BE2C (cell line): Measurements from ENCODE around the gene PRAMEF13. TPM values are rescaled to one million over a fixed set of nuclear protein-coding genes. Genes with fewer than 3 reads are reported as not detected.
"Not testable (repeated sequence)": the region's sequence is repeated elsewhere in the genome, so short reads cannot be mapped to it uniquely, and the experiment has no call there.

ENCODE experiments used
- DNase-seq: peaks from one replicate; pipeline ENCODE4 v3.0.0-alpha.2; 2020
- H3K27me3 ChIP-seq: fragments of 250-450 bp; sonication (Bioruptor Pico); 2 replicates; pipeline ENCODE4 v1.5.1; 2020; ENCODE audit warnings: mild to moderate bottlenecking
- H3K36me3 ChIP-seq: fragments of 250-450 bp; sonication (Bioruptor Pico); 2 replicates; pipeline ENCODE4 v1.5.1; 2020; ENCODE audit warnings: mild to moderate bottlenecking
- H3K4me1 ChIP-seq: fragments of 250-450 bp; sonication (Bioruptor Pico); 2 replicates; pipeline ENCODE4 v1.5.1; 2020
- H3K4me3 ChIP-seq: 2 replicates; pipeline ENCODE4 v1.5.1; 2011; ENCODE audit warnings: low read depth, low read length
- H3K9me3 ChIP-seq: fragments of 250-450 bp; sonication (Bioruptor Pico); 2 replicates; pipeline ENCODE4 v1.5.1; 2020
- polyA plus RNA-seq: library from polyadenylated mRNA; unstranded; fragments of >200 nt; gene quantifications from one replicate; pipeline ENCODE4 v1.2.1, GENCODE V29; 2012; ENCODE audit warnings: low read depth, missing spikeins; ENCODE audit not compliant: insufficient read length, insufficient read depth

Gene PRAMEF13, protein sequence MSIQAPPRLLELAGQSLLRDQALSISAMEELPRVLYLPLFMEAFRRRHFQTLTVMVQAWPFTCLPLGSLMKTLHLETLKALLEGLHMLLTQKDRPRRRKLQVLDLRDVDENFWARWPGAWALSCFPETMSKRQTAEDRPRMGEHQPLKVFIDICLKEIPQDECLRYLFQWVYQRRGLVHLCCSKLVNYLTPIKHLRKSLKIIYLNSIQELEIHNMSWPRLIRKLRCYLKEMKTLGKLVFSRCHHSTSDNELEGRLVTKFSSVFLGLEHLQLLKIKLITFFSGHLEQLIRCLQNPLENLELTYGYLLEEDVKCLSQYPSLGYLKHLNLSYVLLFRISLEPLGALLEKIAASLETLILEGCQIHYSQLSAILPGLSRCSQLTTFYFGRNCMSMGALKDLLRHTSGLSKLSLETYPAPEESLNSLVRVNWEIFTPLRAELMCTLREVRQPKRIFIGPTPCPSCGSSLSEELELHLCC
- not detected for polyA plus RNA-seq

DNA sequence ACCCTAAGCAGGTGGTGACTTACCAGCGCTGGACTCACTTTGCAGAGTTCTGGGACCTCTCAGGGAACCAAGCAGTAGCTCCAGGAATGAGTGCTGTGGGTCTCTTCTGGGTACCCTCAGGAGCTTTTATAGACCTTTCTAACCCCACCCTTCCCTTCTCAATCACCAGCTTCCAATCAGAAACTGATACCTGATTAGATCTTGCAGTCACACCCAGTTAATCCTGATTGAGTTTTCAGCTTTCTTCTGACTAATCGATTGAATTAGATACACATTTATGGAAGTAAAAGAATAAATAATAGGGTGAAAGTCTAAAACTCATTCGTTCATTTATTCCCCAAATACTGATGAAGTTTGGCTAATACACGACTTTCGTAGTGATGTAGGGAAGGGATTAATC is at the start of gene PRAMEF13:
TSS of gene PRAMEF13 (minus strand) at position 101 of the 400 bp plus-strand sequence. CDS start 1,820 bp downstream, outside the sequence.
- H3K9me3 ChIP-seq, H3K4me1 ChIP-seq, DNase-seq: not testable (repeated sequence)

DNA sequence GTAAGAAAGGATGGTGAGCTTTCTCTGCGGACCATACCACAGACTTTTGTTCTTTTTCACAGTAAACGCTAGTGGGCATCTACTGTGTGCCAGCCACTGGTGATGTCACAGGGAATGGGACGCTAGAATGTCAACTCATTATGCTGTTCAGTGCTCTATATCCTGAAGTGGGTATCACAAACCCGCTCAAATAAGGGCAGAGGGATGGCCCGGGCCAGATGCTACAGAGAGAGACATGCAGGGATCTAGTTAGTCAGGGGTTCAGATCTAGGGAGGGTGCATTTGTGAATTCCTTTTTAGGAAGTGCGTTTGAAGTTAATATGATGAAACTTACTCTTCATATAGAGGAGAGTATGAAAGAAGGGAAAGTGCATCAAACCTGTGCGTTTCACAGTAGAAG is 45.9 kb upstream of the PRAMEF13 start:
- not testable (repeated sequence) for H3K36me3 ChIP-seq

More for the DNA sequence above, at the start of gene PRAMEF13:
- not testable (repeated sequence) for H3K27me3 ChIP-seq, H3K4me3 ChIP-seq, H3K36me3 ChIP-seq

DNA sequence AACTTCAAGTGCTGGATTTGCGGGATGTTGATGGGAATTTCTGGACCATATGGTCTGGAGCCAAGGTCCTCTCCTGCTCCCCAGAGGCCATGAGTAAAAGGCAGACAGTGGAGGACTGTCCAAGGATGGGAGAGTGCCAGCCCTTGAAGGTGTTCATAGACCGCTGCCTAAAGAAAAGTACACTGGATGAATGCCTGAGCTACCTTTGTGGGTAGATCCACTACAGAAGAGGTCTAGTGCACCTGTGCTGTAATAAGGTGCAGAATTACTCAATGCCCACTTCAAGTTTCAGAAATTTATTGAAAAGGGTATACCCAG is 45.3 kb upstream of the PRAMEF13 start:
- not testable (repeated sequence) for DNase-seq, H3K4me3 ChIP-seq, H3K27me3 ChIP-seq, H3K9me3 ChIP-seq, H3K36me3 ChIP-seq, H3K4me1 ChIP-seq

More for the DNA sequence above, 45.9 kb upstream of the PRAMEF13 start:
- H3K27me3 ChIP-seq, H3K4me1 ChIP-seq, H3K4me3 ChIP-seq, DNase-seq, H3K9me3 ChIP-seq: not testable (repeated sequence)

DNA sequence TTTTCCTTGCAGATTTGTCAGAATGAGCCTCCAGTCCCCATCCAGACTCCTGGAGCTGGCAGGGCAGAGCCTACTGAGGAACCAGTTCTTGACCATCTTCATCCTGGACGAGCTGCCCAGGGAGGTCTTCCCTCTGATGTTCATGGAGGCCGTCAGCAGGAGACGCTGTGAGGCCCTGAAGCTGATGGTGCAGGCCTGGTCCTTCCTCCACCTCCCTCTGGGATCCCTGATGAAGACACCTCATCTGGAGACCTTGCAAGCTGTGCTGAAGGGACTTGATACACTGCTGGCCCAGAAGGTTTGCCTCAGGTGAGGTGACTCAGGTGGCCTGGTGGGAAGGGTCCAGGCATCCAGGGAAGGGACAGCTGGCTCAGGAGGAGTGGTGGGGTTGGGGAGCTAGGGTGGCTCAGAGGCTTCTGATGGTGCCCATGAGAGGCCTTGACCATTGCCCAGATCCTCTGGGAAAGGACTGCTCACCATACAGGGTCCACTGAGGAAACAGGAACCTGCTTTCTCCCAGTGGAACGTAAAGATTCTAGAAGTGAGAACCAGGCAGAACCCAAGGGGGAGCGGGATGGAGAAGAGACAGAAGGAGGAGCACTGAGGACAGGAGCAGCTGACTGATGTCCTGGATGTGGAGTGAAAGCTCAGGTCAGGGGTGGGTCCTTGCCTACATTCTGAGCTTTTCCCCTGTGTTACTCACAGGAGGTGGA is 44.8 kb upstream of the PRAMEF13 start:
- H3K27me3 ChIP-seq, H3K36me3 ChIP-seq, H3K4me1 ChIP-seq, H3K9me3 ChIP-seq, H3K4me3 ChIP-seq, DNase-seq: not testable (repeated sequence)

DNA sequence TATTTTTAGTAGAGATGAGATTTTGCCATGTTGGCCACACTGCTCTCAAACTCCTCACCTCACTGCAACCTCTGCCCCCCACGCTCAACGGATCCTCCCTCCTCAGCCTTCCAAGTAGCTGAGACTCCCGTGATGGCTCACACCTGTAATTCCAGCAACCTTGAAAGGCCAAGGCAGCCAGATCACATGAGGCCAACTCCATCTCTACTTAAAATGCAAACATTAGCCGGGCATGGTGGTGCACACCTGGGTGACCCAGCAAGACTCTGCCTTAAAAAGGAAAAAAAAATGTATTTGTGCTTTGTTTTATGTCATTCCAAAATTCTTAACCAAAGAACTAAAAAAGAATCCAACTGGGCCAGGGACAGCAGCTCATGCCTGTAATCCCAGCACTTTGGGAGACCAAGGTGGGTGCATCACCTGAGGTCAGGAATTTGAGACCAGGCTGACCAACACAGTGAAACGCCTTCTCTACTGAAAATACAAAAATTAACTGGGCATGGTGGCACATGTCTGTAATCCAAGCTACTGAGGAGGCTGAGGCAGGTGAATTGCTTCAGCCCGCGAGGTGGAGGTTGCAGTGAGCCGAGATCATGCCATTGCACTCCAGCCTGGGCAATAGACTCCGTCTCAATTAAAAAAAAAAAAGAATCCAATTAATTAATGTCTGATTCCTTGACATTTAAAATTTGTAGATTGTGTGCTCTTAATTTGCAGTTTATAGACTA is 42.5 kb upstream of the PRAMEF13 start:
- H3K36me3 ChIP-seq, DNase-seq, H3K27me3 ChIP-seq, H3K4me3 ChIP-seq, H3K4me1 ChIP-seq, H3K9me3 ChIP-seq: not testable (repeated sequence)

DNA sequence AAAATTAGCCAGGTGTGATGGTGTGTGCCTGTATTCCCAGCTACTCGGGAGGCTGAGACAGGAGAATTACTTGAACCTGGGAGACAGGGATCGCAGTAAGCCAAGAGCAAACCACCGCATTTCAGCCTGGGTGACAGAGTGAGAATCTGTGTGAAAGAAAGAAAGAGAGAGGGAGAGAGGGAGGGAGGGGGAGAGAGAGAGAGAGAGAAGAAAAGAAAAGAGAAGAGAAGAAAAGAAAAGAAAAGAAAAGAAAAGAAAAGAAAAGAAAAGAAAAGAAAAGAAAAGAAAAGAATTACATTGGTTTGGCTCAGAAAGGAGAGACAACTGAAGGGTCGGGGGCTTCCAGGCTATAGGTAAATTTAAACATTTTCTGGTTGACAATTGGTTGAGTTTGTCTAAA is 38.4 kb upstream of the PRAMEF13 start:
- DNase-seq, H3K9me3 ChIP-seq: not testable (repeated sequence)

DNA sequence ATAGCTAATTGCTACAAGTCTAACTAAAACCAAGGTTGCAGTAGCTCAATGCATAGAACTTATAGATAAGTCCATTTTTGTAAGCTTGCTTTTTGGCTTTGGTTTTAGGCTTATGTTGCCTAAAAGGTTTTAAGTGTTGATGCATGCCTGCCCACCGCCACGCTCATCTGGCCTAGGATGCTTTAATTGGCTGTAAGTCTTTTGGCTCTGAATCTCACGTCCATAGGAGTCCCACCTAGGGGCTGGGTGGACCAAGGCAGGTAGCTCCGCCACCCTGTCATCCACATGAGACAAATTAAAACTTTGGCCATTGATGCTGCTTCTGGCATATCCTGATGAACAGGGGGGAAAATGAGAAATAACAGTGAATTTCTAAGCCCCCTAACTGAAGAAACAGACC is 36.4 kb upstream of the PRAMEF13 start:
- H3K4me1 ChIP-seq, H3K27me3 ChIP-seq, H3K9me3 ChIP-seq, H3K4me3 ChIP-seq, H3K36me3 ChIP-seq, DNase-seq: not testable (repeated sequence)

More for the DNA sequence above, 38.4 kb upstream of the PRAMEF13 start:
- H3K4me3 ChIP-seq, H3K36me3 ChIP-seq, H3K27me3 ChIP-seq, H3K4me1 ChIP-seq: not testable (repeated sequence)

DNA sequence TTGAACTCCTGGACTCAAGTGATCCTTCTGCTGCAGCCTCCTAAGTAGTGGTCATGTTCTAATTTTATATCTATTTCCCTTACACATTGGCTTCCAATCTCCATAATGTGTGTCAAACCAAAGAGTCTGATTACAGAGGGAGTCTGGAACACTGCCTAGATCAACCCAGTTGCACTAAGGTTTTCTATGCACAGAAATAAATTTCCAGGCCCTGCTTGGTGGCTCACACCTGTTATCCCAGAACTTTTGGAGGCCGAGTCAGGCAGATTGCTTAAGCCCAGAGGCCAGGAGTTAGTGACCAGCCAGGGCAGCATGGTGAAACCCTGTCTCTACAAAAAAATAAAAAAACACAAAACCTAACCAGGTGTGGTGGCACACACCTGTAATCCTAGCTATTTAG is 32.8 kb upstream of the PRAMEF13 start:
- not testable (repeated sequence) for H3K36me3 ChIP-seq, H3K27me3 ChIP-seq, DNase-seq, H3K4me1 ChIP-seq, H3K4me3 ChIP-seq, H3K9me3 ChIP-seq

DNA sequence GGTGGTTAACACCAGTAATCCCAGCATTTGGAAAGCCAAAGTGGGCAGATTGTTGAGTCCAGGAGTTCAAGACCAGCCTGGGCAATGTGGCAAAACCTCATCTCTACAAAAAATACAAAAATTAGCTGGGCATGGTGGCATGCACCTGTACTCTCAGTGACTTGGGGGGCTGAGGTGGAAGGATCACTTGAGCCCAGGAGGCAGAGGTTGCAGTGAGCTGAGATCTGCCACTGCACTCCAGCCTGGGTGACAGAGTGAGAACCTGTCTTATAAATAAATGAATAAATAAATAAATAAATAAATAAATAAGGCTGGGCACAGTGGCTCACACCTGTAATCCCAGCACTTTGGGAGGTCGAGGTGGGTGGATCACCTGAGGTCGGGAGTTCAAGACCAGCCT is 30.8 kb upstream of the PRAMEF13 start:
- DNase-seq, H3K4me3 ChIP-seq, H3K4me1 ChIP-seq, H3K9me3 ChIP-seq, H3K36me3 ChIP-seq, H3K27me3 ChIP-seq: not testable (repeated sequence)

DNA sequence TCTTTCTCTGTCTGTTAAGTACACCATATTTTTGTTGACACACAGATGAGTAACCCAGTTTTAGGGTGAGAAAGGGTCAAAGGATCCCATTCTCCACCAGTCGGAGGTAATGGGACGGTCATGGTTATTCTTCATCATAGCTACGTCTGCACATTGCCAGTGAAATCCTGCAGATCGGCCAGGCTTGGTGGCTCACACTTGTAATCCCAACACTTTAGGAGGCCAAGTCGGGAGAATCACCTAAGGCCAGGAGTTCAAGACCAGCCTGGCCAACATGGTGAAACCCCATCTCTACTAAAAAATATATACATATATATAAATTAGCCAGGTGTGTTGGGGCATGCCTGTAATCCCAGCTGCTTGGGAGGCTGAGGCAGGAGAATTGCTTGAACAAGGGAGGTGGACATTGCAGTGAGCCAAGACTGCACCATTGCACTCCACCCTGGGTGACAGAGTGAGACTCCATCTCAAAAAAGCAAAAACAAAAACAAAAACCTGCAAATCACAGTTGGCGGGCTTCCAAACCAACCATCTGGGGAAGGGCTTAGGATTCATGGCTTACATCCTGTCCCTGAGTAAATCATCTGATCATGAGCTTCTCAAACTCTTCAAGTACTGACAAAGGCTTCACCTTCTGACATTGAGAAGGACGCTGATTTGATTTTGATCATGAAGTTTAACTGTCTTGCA is 30.0 kb upstream of the PRAMEF13 start:
- not testable (repeated sequence) for H3K4me3 ChIP-seq, H3K9me3 ChIP-seq, DNase-seq, H3K27me3 ChIP-seq, H3K36me3 ChIP-seq, H3K4me1 ChIP-seq

DNA sequence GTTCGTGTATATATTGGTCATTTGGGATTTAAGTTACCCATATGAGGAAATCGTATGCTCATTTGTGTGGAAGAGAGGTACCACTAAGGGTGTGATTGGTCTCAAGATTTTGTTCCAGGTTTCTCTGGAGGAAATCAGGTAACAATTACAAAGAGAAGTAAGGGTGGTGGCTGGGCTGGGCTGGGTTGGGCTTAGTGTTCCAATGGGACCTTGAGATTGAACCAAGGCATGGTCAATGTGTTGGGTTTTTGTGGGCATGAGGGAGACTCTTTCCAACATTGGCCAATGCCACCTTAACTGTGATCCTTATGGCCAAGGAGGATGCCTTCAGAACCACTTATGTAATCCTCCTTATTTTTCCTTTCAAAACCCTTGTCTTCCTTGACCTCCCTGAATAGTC is 29.4 kb upstream of the PRAMEF13 start:
- not testable (repeated sequence) for H3K36me3 ChIP-seq, DNase-seq, H3K4me1 ChIP-seq, H3K4me3 ChIP-seq, H3K27me3 ChIP-seq, H3K9me3 ChIP-seq

DNA sequence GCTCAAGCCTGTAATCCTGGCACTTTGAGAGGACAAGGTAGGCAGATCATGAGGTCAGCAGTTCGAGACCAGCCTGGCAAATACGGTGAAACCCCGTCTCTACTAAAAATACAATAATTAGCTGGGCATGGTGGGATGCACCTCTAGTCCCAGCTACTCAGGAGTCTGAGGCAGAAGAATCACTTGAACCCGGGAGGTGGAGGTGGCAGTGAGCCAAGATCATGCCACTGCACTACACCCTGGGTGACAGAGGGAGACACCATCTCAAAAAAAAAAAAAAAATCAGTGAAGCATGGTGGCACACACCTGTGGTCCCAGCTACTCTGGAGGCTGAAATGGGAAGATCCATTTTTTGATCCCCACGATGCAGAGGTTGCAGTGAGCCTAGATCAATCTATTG is 28.9 kb upstream of the PRAMEF13 start:
- not testable (repeated sequence) for H3K4me3 ChIP-seq, H3K9me3 ChIP-seq, H3K36me3 ChIP-seq, H3K4me1 ChIP-seq, H3K27me3 ChIP-seq, DNase-seq
